ENCODE data around the gene TXNDC12.

TXNDC12 gene

GRCh38 chr1:52072291-52072690, 17.3 kb upstream of the TXNDC12 start:
- in situ Hi-C loops (cut with MboI; ENCODE audit: low sequenced_read_pairs, unreplicated experiment): no loop called here
- DNase-seq (ENCODE audit: low spot score): no peak
- TF ChIP-seq CTCF (IDR thresholded peaks at IDR 0.05; ENCODE audit: borderline replicate concordance, control extremely low read depth, extremely low read depth, insufficient read depth, missing control alignments): no peak

- DNase-seq (ENCODE audit: low spot score): no peak
- no peak for TF ChIP-seq CTCF (IDR thresholded peaks at IDR 0.05; ENCODE audit: borderline replicate concordance, control extremely low read depth, extremely low read depth, insufficient read depth, missing control alignments)
- in situ Hi-C loops (cut with MboI; ENCODE audit: low sequenced_read_pairs, unreplicated experiment): no loop called here
Measured at GRCh38 chr1:52070704-52071103, 15.7 kb upstream of the TXNDC12 start.

- no peak for DNase-seq (ENCODE audit: low spot score)
- in situ Hi-C loops (cut with MboI; ENCODE audit: low sequenced_read_pairs, unreplicated experiment): no loop called here
- TF ChIP-seq CTCF (IDR thresholded peaks at IDR 0.05; ENCODE audit: borderline replicate concordance, control extremely low read depth, extremely low read depth, insufficient read depth, missing control alignments): no peak
Measured at GRCh38 chr1:52063192-52063591, 8.2 kb upstream of the TXNDC12 start.

- in situ Hi-C loops (cut with MboI; ENCODE audit: low sequenced_read_pairs, unreplicated experiment): no loop called here
- TF ChIP-seq CTCF (IDR thresholded peaks at IDR 0.05; ENCODE audit: borderline replicate concordance, control extremely low read depth, extremely low read depth, insufficient read depth, missing control alignments): no peak
- DNase-seq (ENCODE audit: low spot score): no peak
Measured at GRCh38 chr1:52060822-52061221, 5.8 kb upstream of the TXNDC12 start.

GRCh38 chr1:52059888-52060287, 4.9 kb upstream of the TXNDC12 start:
- TF ChIP-seq CTCF (IDR thresholded peaks at IDR 0.05; ENCODE audit: borderline replicate concordance, control extremely low read depth, extremely low read depth, insufficient read depth, missing control alignments): no peak
- DNase-seq (ENCODE audit: low spot score): no peak
- in situ Hi-C loops (cut with MboI; ENCODE audit: low sequenced_read_pairs, unreplicated experiment): no loop called here

GRCh38 chr1:52059321-52059720, 4.3 kb upstream of the TXNDC12 start:
- no peak for DNase-seq (ENCODE audit: low spot score)
- in situ Hi-C loops (cut with MboI; ENCODE audit: low sequenced_read_pairs, unreplicated experiment): no loop called here
- TF ChIP-seq CTCF (IDR thresholded peaks at IDR 0.05; ENCODE audit: borderline replicate concordance, control extremely low read depth, extremely low read depth, insufficient read depth, missing control alignments): no peak

GRCh38 chr1:52057876-52058415, 3.0 kb upstream of the TXNDC12 start:
- DNase-seq (ENCODE audit: low spot score): no peak
- TF ChIP-seq CTCF (IDR thresholded peaks at IDR 0.05; ENCODE audit: borderline replicate concordance, control extremely low read depth, extremely low read depth, insufficient read depth, missing control alignments): no peak
- in situ Hi-C loops (cut with MboI; ENCODE audit: low sequenced_read_pairs, unreplicated experiment): no loop called here

Measured in GM13976 (cell line).